ENCODE measurements around the gene ALG6.
"Not testable (repeated sequence)": the region's sequence is repeated elsewhere in the genome, so short reads cannot be mapped to it uniquely, and the experiment has no call there.

ALG6 gene

GRCh38 chr1:63328781-63329180, 38.6 kb upstream of the ALG6 start:
- DNase-seq (ENCODE audit: low read depth), result no peak

GRCh38 chr1:63329621-63330330, 37.7 kb upstream of the ALG6 start:
- DNase-seq (ENCODE audit: low read depth), result no peak

GRCh38 chr1:63330331-63330916, 37.0 kb upstream of the ALG6 start:
- DNase-seq (ENCODE audit: low read depth), result no peak

GRCh38 chr1:63342402-63342801, 25.0 kb upstream of the ALG6 start:
- no peak for DNase-seq (ENCODE audit: low read depth)

GRCh38 chr1:63343922-63344321, 23.5 kb upstream of the ALG6 start:
- no peak for DNase-seq (ENCODE audit: low read depth)

GRCh38 chr1:63350320-63350719, 17.1 kb upstream of the ALG6 start:
- no peak for DNase-seq (ENCODE audit: low read depth)

GRCh38 chr1:63352736-63353135, 14.7 kb upstream of the ALG6 start:
- DNase-seq (ENCODE audit: low read depth), result no peak

- DNase-seq (ENCODE audit: low read depth), result not testable (repeated sequence)
These were observed 11.2 kb upstream of the ALG6 start for GRCh38 chr1:63356234-63356633.

- no peak for DNase-seq (ENCODE audit: low read depth)
These were observed 7.9 kb upstream of the ALG6 start for GRCh38 chr1:63359561-63359960.

- no peak for DNase-seq (ENCODE audit: low read depth)
These were observed 5.4 kb upstream of the ALG6 start for GRCh38 chr1:63362073-63362472.

GRCh38 chr1:63362578-63362977, 4.8 kb upstream of the ALG6 start:
- no peak for DNase-seq (ENCODE audit: low read depth)

GRCh38 chr1:63363014-63363413, 4.4 kb upstream of the ALG6 start:
- no peak for DNase-seq (ENCODE audit: low read depth)

- no peak for DNase-seq (ENCODE audit: low read depth)
These were observed 566 bp upstream of the ALG6 start for GRCh38 chr1:63366908-63367214.

- DNase-seq (ENCODE audit: low read depth), result peak; percentile 25
These were observed 704 bp downstream of the ALG6 start for GRCh38 chr1:63368131-63368530.

- DNase-seq (ENCODE audit: low read depth), result no peak
These were observed 12.2 kb downstream of the ALG6 start for GRCh38 chr1:63379583-63379982.

GRCh38 chr1:63381741-63382140, 14.3 kb downstream of the ALG6 start:
- DNase-seq (ENCODE audit: low read depth), result no peak

- DNase-seq (ENCODE audit: low read depth), result no peak
These were observed 34.5 kb downstream of the ALG6 start for GRCh38 chr1:63401945-63402344.

GRCh38 chr1:63403386-63403785, 36.0 kb downstream of the ALG6 start:
- DNase-seq (ENCODE audit: low read depth), result no peak

GRCh38 chr1:63405021-63405420, 37.6 kb downstream of the ALG6 start:
- DNase-seq (ENCODE audit: low read depth), result no peak

- no peak for DNase-seq (ENCODE audit: low read depth)
These were observed 38.6 kb downstream of the ALG6 start for GRCh38 chr1:63405987-63406386.

- no peak for DNase-seq (ENCODE audit: low read depth)
These were observed 39.6 kb downstream of the ALG6 start for GRCh38 chr1:63407002-63407401.

GRCh38 chr1:63408331-63408730, 40.9 kb downstream of the ALG6 start:
- no peak for DNase-seq (ENCODE audit: low read depth)

- no peak for DNase-seq (ENCODE audit: low read depth)
These were observed 43.6 kb downstream of the ALG6 start for GRCh38 chr1:63411066-63411465.

- DNase-seq (ENCODE audit: low read depth), result no peak
These were observed 46.0 kb downstream of the ALG6 start for GRCh38 chr1:63413394-63413793.
